ENCODE results near the gene MYO1E. TPM values are rescaled to one million over a fixed set of nuclear protein-coding genes. Genes with fewer than 3 reads are reported as not detected.

MYO1E gene
- total and polyA plus RNA-seq, 2 of the 4 experiments (the other 2 are of a cell fraction): 13.4 to 37.3 TPM

DNA sequence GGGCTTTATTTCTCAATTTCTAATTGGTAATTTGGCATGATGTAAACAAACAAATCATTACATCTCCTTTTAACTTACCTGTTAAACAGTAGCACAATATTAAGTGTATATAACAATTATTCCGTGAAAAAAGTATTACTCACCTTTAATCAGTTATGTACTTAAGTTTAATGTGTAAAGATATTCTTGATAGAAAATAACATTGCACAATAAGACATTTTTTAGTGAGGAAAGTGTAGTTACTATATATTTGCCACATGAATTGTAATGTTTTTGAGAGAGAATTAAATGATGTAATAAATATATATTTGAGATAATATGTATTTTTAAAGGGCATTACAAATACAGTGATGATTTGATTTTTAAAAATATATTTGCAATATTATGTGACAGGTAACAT, 278.6 kb downstream of the MYO1E start:
- Histone ChIP-seq H2AK5ac (ENCODE audit: low read depth, low read length) (no peak overlapping the region), H3K27ac (ENCODE audit: insufficient read depth, low read length) (no peak overlapping the region), H3K14ac (replicated peaks; ENCODE audit: low read depth, low read length) (no peak overlapping the region), H3K27me3 (ENCODE audit: control insufficient read depth, insufficient read depth, low read length) (no peaks in the 10 kb centered on the region), H3K56ac (ENCODE audit: extremely low read depth, insufficient read depth, low read length) (no peak overlapping the region), H3K4me1 (ENCODE audit: control insufficient read depth, insufficient read depth, low read length) (no peaks in the 10 kb centered on the region), H4K5ac (ENCODE audit: low read depth, low read length) (no peak overlapping the region), H3K4ac (ENCODE audit: low read depth, low read length) (no peak overlapping the region), H4K8ac (ENCODE audit: low read depth in 2 of 2, low read length in 2 of 2) (no peak overlapping the region), H4K91ac (ENCODE audit: insufficient read depth, low read depth, low read length) (no peak overlapping the region), H2AK9ac (replicated peaks; ENCODE audit: low read depth, low read length, poor library complexity) (no peak overlapping the region), H2AFZ (replicated peaks; ENCODE audit: low read length, poor library complexity) (no peak overlapping the region), H3K9ac (ENCODE audit: low read depth, low read length) (no peak overlapping the region), H3K79me1 (ENCODE audit: low read depth in 1 of 2, low read length in 2 of 2) (peaks cover 0 to 5% of the 10 kb centered on the region in 2 experiments; a peak in 2 of 4 replicates), H2BK15ac (ENCODE audit: low read depth, low read length) (no peak overlapping the region), H3K23ac (ENCODE audit: low read depth, low read length) (no peak overlapping the region), H4K20me1 (ENCODE audit: insufficient read depth, low read length) (no peaks in the 10 kb centered on the region), H3K4me2 (ENCODE audit: low read depth, low read length) (no peak overlapping the region), H3K18ac (ENCODE audit: low read depth, low read length) (no peak overlapping the region), H3K4me3 (ENCODE audit: insufficient read depth, low read depth, low read length) (no peak overlapping the region), H2BK5ac (ENCODE audit: low read depth, low read length, poor library complexity, severe bottlenecking) (no peak overlapping the region), H2BK120ac (ENCODE audit: low read depth, low read length) (no peak overlapping the region), H3K9me3 (ENCODE audit: control insufficient read depth, insufficient read depth, low read length) (no peaks in the 10 kb centered on the region), H3K36me3 (ENCODE audit: control insufficient read depth, insufficient read depth, low read length) (peaks cover 27% of the 10 kb centered on the region), H2BK20ac (ENCODE audit: low read depth, low read length) (no peak overlapping the region), H3K9me1 (ENCODE audit: insufficient read depth, low read length) (no peaks in the 10 kb centered on the region)
- peak; percentile 21; the same call in 1 of the 2 replicates for TF ChIP-seq CEBPB (IDR thresholded peaks at IDR 0.05; ENCODE audit: low read depth, low read length)
- TF ChIP-seq, protein P1, sequence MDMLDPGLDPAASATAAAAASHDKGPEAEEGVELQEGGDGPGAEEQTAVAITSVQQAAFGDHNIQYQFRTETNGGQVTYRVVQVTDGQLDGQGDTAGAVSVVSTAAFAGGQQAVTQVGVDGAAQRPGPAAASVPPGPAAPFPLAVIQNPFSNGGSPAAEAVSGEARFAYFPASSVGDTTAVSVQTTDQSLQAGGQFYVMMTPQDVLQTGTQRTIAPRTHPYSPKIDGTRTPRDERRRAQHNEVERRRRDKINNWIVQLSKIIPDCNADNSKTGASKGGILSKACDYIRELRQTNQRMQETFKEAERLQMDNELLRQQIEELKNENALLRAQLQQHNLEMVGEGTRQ (IDR thresholded peaks at IDR 0.05; ENCODE audit: low read depth, low read length): no peak
- ATAC-seq (ENCODE audit: low read depth) (no peak), DNase-seq (no peak)
- no CpG with 5 or more reads among the region's 1 CpG for WGBS, 2 experiments (ENCODE audit: extremely low coverage in 2 of 2, insufficient read length in 1 of 2)
- intact Hi-C loops (cut with micrococcal nuclease) (loop anchor here (5.0 kb wide), 1 partner anchor 42 kb away; no protein-coding TSS in a partner anchor), in situ Hi-C loops (cut with MboI; ENCODE audit: low sequenced_read_pairs) (no loop called here), dilution Hi-C loops (cut with HindIII; ENCODE audit: low sequenced_read_pairs, unreplicated experiment) (no loop called here)
- BruUV-seq (replicated peaks): no TSS peak
- POLR2A ChIA-PET (ENCODE audit: unreplicated experiment): no interaction called here
- CTCF ChIA-PET: no interaction called here

All from IMR-90 (cell line).